PFSK-1 (cell line): ENCODE data around the gene PSMG1.

Source experiments
- FOXP2 ChIP-seq: optimal IDR thresholded peaks from 2 replicates; pipeline ENCODE3; 2011; ENCODE audit warnings: borderline replicate concordance, control low read depth, inconsistent platforms; ENCODE audit not compliant: insufficient read depth; ENCODE audit errors: extremely low read length, extremely low read depth
- POLR2AphosphoS5 ChIP-seq: IDR thresholded peaks from 2 replicates; pipeline ENCODE4 v1.6.1; 2012; ENCODE audit warnings: low read depth, mild to moderate bottlenecking, control low read depth, low read length, moderate library complexity
- REST ChIP-seq, 2 experiments: IDR thresholded peaks; 2 replicates each; pipeline versions ENCODE4 v1.6.1 to v1.8.0; 2011 to 2012; ENCODE audit warnings: low read depth in 2 of 2, low read length in 2 of 2, control low read depth in 1 of 2, inconsistent platforms in 1 of 2, mild to moderate bottlenecking in 1 of 2, moderate library complexity in 1 of 2; ENCODE audit not compliant: insufficient read depth in 1 of 2
- SIN3A ChIP-seq: IDR thresholded peaks from 2 replicates; pipeline ENCODE4 v1.6.1; 2012; ENCODE audit warnings: mild to moderate bottlenecking, low read length, moderate library complexity, borderline replicate concordance; ENCODE audit not compliant: insufficient read depth
- TAF1 ChIP-seq: IDR thresholded peaks from 2 replicates; pipeline ENCODE4 v1.6.1; 2012; ENCODE audit warnings: low read length, control low read depth, borderline replicate concordance; ENCODE audit not compliant: insufficient read depth

GRCh38 chr21:39150877-39151276 is 32.4 kb downstream of the PSMG1 start:
- TF ChIP-seq POLR2AphosphoS5 (no peak), SIN3A (no peak), TAF1 (no peak), FOXP2 (no peak), REST (IDR thresholded peaks at IDR 0.05; ENCODE audit: insufficient read depth in 1 of 2, low read depth in 2 of 2, low read length in 2 of 2) (no peak)
